Karpas-422 (cell line): Measurements from ENCODE around the gene ZNF426. TPM values are rescaled to one million over a fixed set of nuclear protein-coding genes. Genes with fewer than 3 reads are reported as not detected.

Experiments used
- DNase-seq: peaks from one replicate; pipeline ENCODE4 v3.0.0-alpha.2; 2015
- H2AFZ ChIP-seq: fragments of 200-600 bp; sonication (generic); 2 replicates; pipeline ENCODE4 v1.6.1; 2014; ENCODE audit warnings: antibody characterized with exemption, low read length, mixed read lengths
- H3K27ac ChIP-seq: fragments of 200-600 bp; sonication (generic); 2 replicates; pipeline ENCODE4 v1.5.1; 2014; ENCODE audit warnings: mild to moderate bottlenecking, low read length, moderate library complexity
- H3K27me3 ChIP-seq: fragments of 200-600 bp; sonication (generic); 2 replicates; pipeline ENCODE4 v1.6.1; 2014; ENCODE audit warnings: low read length, mixed read lengths
- H3K36me3 ChIP-seq: fragments of 200-600 bp; sonication (generic); 2 replicates; pipeline ENCODE4 v1.6.1; 2014; ENCODE audit warnings: low read length, mixed read lengths; ENCODE audit not compliant: insufficient read depth
- H3K4me1 ChIP-seq: fragments of 200-600 bp; sonication (generic); 2 replicates; pipeline ENCODE4 v1.6.1; 2014; ENCODE audit warnings: mild to moderate bottlenecking, low read length, mixed read lengths
- H3K4me2 ChIP-seq: fragments of 200-600 bp; sonication (generic); 2 replicates; pipeline ENCODE4 v1.6.1; 2014; ENCODE audit warnings: low read length, low read depth, mild to moderate bottlenecking; ENCODE audit not compliant: poor library complexity, severe bottlenecking
- H3K4me3 ChIP-seq: fragments of 200-600 bp; sonication (generic); 2 replicates; pipeline ENCODE4 v1.5.1; 2014; ENCODE audit warnings: mild to moderate bottlenecking, antibody characterized with exemption, low read length, mixed read lengths
- H3K79me2 ChIP-seq: fragments of 200-600 bp; sonication (generic); 2 replicates; pipeline ENCODE4 v1.6.1; 2014; ENCODE audit warnings: mild to moderate bottlenecking, low read length, mixed read lengths
- H3K9ac ChIP-seq: fragments of 200-600 bp; sonication (generic); 2 replicates; pipeline ENCODE4 v1.6.0; 2014; ENCODE audit warnings: low read length
- H3K9me2 ChIP-seq: fragments of 200-600 bp; sonication (generic), shearing (Covaris generic); replicated peaks from 2 replicates; pipeline ENCODE4 v1.6.0; 2014; ENCODE audit warnings: mild to moderate bottlenecking, low read length, moderate library complexity; ENCODE audit not compliant: insufficient read depth
- H3K9me3 ChIP-seq: fragments of 300-700, 200-600 bp; sonication (generic); 2 replicates; pipeline ENCODE4 v1.6.1; 2014; ENCODE audit warnings: low read length, mixed read lengths
- H4K20me1 ChIP-seq: fragments of 200-600 bp; sonication (generic); 2 replicates; pipeline ENCODE4 v1.6.1; 2014; ENCODE audit warnings: mild to moderate bottlenecking, antibody characterized with exemption, low read length, low read depth; ENCODE audit not compliant: insufficient read depth
- total RNA-seq: library from RNA; depleted of rRNA; stranded (reverse); fragments of >200 nt; shearing (Covaris generic); gene quantifications from 2 replicates; pipeline ENCODE4 v1.2.3, GENCODE V29; 2014; ENCODE audit warnings: low replicate concordance

ZNF426 gene
- total RNA-seq, 1 experiment from 2014 or later: 5.7 TPM

- Histone ChIP-seq H3K27ac (no peak overlapping the region), H3K9ac (no peak overlapping the region), H4K20me1 (no peaks in the 10 kb centered on the region), H3K27me3 (no peaks in the 10 kb centered on the region), H3K9me3 (peaks cover 55% of the 10 kb centered on the region), H2AFZ (no peak overlapping the region), H3K4me2 (no peak overlapping the region), H3K79me2 (no peaks in the 10 kb centered on the region), H3K4me3 (no peak overlapping the region), H3K36me3 (peaks cover 78% of the 10 kb centered on the region), H3K9me2 (no peaks in the 10 kb centered on the region), H3K4me1 (no peaks in the 10 kb centered on the region)
- no peak for DNase-seq
Measured at GRCh38 chr19:9528757-9529336, 9.6 kb downstream of the ZNF426 start.

DNA sequence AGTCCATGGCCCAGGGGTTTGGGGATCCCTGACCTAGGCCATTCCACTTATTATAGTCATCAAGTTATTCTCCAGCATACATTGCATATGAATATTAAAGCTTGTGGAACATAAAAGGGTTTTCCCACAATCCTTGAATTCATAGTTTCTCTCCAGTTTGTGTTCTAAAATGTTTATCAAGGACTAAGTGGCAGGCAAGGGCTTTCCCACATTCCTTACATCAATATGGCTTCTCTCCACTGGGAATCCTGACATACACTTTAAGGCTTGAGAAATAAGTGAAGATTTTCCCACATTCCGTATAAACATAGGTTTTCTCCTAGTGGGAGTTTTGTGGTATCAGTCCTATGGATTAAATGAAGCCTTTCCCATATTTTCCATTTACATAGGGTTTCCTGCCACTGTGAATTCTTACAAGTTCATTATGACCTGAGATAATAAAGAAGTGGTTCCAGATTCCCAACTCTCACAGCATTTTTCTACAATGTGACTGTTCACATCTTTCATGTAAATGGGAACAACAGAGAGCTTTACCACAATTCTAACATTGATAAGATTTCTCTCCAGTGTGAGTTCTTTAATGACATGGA is 14.5 kb downstream of the ZNF426 start:
- Histone ChIP-seq H3K4me1 (no peaks in the 10 kb centered on the region), H3K9me3 (peaks cover 51% of the 10 kb centered on the region), H3K36me3 (peaks cover 36% of the 10 kb centered on the region), H3K9me2 (no peaks in the 10 kb centered on the region), H2AFZ (no peak overlapping the region), H4K20me1 (no peaks in the 10 kb centered on the region), H3K27ac (no peak overlapping the region), H3K9ac (no peak overlapping the region), H3K4me2 (no peak overlapping the region), H3K27me3 (no peaks in the 10 kb centered on the region), H3K4me3 (no peak overlapping the region), H3K79me2 (no peaks in the 10 kb centered on the region)
- no peak for DNase-seq

DNA sequence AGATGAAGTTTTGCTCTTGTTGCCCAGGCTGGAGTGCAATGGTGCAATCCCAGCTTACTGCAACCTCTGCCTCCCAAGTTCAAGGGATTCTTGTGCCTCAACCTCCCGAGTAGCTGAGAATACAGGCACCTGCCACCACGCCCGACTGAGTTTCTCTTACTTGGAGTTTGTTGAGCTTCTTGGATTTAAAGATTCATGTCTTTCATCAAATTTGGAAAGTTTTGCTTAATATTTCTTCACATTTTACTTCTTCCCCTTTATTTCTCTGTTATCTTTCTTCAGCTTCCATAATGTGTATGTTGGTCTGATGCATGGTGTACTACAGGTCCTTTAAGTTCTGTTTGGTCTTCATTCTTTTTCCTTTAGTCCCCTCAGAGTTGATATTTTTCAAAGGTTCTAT is 31.2 kb downstream of the ZNF426 start:
- H2AFZ ChIP-seq: no peak overlapping the region
- no peaks in the 10 kb centered on the region for H4K20me1 ChIP-seq
- no peaks in the 10 kb centered on the region for H3K9me2 ChIP-seq
- no peaks in the 10 kb centered on the region for H3K36me3 ChIP-seq
- H3K27ac ChIP-seq: no peak overlapping the region
- no peaks in the 10 kb centered on the region for H3K4me1 ChIP-seq
- H3K9me3 ChIP-seq: peaks cover 12% of the 10 kb centered on the region
- no peak overlapping the region for H3K4me2 ChIP-seq
- no peak for DNase-seq
- no peak overlapping the region for H3K4me3 ChIP-seq
- no peak overlapping the region for H3K9ac ChIP-seq
- H3K27me3 ChIP-seq: no peaks in the 10 kb centered on the region
- no peaks in the 10 kb centered on the region for H3K79me2 ChIP-seq

DNA sequence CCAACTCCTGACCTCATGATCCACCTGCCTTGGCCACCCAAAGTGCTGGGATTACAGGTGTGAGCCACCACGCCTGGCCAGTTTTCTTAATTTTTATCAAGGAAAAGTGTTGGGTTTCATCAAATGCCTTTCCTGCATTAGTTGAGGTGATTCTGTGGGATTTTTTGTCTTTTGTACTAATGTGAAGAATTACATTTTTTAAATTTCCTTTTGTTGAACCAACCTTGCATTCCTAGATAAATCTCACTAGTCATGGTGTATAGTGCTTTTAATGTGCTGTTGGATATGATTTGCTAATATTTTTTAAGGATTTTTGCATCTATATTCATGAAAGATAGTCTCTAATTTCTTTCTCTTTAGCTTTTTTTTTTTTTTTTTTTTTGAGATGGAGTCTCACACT is 37.6 kb downstream of the ZNF426 start:
- Histone ChIP-seq H3K79me2 (no peaks in the 10 kb centered on the region), H3K4me3 (no peak overlapping the region), H3K27me3 (no peaks in the 10 kb centered on the region), H2AFZ (no peak overlapping the region), H3K4me1 (no peaks in the 10 kb centered on the region), H3K27ac (no peak overlapping the region), H3K9me3 (peaks cover 12% of the 10 kb centered on the region), H3K36me3 (no peaks in the 10 kb centered on the region), H3K9me2 (no peaks in the 10 kb centered on the region), H3K4me2 (no peak overlapping the region), H4K20me1 (no peaks in the 10 kb centered on the region), H3K9ac (no peak overlapping the region)
- no peak for DNase-seq

- Histone ChIP-seq H3K9me2 (no peaks in the 10 kb centered on the region), H3K9me3 (peaks cover 12% of the 10 kb centered on the region), H3K79me2 (no peaks in the 10 kb centered on the region), H3K9ac (no peak within 1 kb of the TSS), H3K4me2 (no peak within 1 kb of the TSS), H3K4me3 (no peak within 1 kb of the TSS), H3K27ac (no peak within 1 kb of the TSS), H4K20me1 (no peaks in the 10 kb centered on the region), H3K36me3 (no peaks in the 10 kb centered on the region), H3K27me3 (no peaks in the 10 kb centered on the region), H3K4me1 (no peaks in the 10 kb centered on the region), H2AFZ (no peak within 1 kb of the TSS)
- DNase-seq: no peak
Measured at GRCh38 chr19:9498183-9498902, 40.1 kb downstream of the ZNF426 start, which contains the start of gene ZNF560. Gene ZNF560, minus strand, starts transcription at chr19:9498616. Its CDS starts 23,303 bp downstream, at chr19:9475313.

DNA sequence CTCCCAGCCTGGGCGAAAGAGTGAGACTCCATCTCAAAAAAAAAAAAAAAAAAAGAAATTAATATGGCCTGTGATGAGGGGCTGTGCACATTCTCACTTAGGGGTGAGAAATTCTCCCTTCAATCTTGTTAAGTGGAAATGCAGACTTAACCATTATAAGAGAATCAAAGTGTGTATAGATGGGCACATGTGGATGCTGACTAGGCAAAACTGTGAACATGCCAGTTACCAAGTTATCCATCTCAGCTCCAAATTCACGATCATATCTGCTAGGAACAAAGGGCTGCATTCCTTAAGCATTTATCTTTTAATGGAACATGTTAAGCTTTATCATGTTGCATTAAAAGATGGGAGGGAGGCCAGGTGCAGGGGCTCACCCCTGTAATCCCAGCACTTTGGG is 44.3 kb downstream of the ZNF426 start:
- Histone ChIP-seq H3K27ac (no peak overlapping the region), H3K79me2 (no peaks in the 10 kb centered on the region), H3K27me3 (no peaks in the 10 kb centered on the region), H3K9me3 (peaks cover 16% of the 10 kb centered on the region), H3K4me1 (no peaks in the 10 kb centered on the region), H3K9me2 (no peaks in the 10 kb centered on the region), H4K20me1 (no peaks in the 10 kb centered on the region), H3K4me3 (no peak overlapping the region), H3K36me3 (no peaks in the 10 kb centered on the region), H3K4me2 (no peak overlapping the region), H3K9ac (no peak overlapping the region), H2AFZ (no peak overlapping the region)
- DNase-seq: no peak

DNA sequence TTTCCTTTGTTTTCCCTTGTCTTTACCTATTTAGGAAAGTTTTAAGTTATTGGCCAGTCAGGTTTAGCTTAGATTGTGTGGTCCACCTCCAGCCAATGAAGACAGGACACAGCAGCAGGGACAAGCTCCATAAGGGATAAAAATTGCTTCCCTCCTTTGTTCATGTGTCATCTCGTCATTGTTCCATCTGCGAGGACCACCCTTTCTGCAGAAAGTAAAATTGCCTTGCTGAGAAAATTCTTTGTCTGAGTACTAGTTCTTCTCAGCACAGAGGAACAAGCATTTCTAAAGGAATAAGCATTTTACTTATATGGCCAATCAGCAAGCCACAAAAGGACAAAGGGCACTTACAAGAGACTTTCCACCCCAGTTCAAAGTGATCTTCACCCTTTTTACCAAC is 51.4 kb downstream of the ZNF426 start:
- H3K27ac ChIP-seq: no peak overlapping the region
- H3K9ac ChIP-seq: no peak overlapping the region

DNA sequence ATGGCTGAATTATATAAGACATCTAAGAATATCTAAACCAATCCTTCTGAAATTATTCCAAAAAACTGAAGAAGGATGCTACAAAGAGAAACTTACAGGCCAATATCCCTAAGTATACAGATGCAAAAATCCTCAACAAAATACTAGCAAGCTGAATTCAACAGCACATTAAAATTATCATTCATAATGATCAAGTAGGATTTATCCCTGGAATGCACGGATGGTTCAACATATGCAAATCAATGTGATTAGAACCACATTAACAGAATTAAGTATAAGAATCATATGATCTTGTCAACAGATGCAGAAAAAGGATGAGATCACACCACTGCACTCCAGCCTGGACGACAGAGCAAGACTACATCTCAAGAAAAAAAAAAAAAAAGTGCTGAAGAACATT is 53.3 kb downstream of the ZNF426 start:
- Histone ChIP-seq H3K4me2 (no peak overlapping the region), H3K9ac (no peak overlapping the region), H4K20me1 (no peaks in the 10 kb centered on the region), H3K27ac (no peak overlapping the region), H3K9me3 (peaks cover 25% of the 10 kb centered on the region), H3K79me2 (no peaks in the 10 kb centered on the region), H3K36me3 (no peaks in the 10 kb centered on the region), H3K27me3 (no peaks in the 10 kb centered on the region), H3K4me1 (no peaks in the 10 kb centered on the region), H2AFZ (no peak overlapping the region), H3K4me3 (no peak overlapping the region), H3K9me2 (no peaks in the 10 kb centered on the region)
- DNase-seq: peak; percentile 39

More for the DNA sequence above, 51.4 kb downstream of the ZNF426 start:
- Histone ChIP-seq H3K9me3 (peaks cover 26% of the 10 kb centered on the region), H3K27me3 (no peaks in the 10 kb centered on the region), H3K9me2 (no peaks in the 10 kb centered on the region), H3K4me3 (no peak overlapping the region), H4K20me1 (no peaks in the 10 kb centered on the region), H3K79me2 (no peaks in the 10 kb centered on the region), H3K4me2 (no peak overlapping the region), H3K36me3 (no peaks in the 10 kb centered on the region), H2AFZ (no peak overlapping the region), H3K4me1 (no peaks in the 10 kb centered on the region)
- peak; percentile 46 for DNase-seq
